Measurements from ENCODE around the gene SUPT20H.
A peak's percentile ranks its signal among the peaks of the same experiment; 100 is the strongest.

Gene SUPT20H

GRCh38 chr13:37090912-37091311, 31.4 kb upstream of the SUPT20H start:
- H3K4me3 ChIP-seq (ENCODE audit: low read length) = no peak overlapping the region
- no peak for DNase-seq (ENCODE audit: low read depth)
- TF ChIP-seq CTCF (conservative IDR thresholded peaks at IDR 0.05; ENCODE audit: low read depth, low read length) = no peak

- no peak for DNase-seq (ENCODE audit: low read depth)
- TF ChIP-seq CTCF (conservative IDR thresholded peaks at IDR 0.05; ENCODE audit: low read depth, low read length) = no peak
- no peak overlapping the region for H3K4me3 ChIP-seq (ENCODE audit: low read length)
Measured at GRCh38 chr13:37089495-37089894, 30.0 kb upstream of the SUPT20H start.

- no peak for DNase-seq (ENCODE audit: low read depth)
- no peak overlapping the region for H3K4me3 ChIP-seq (ENCODE audit: low read length)
- no peak for TF ChIP-seq CTCF (conservative IDR thresholded peaks at IDR 0.05; ENCODE audit: low read depth, low read length)
Measured at GRCh38 chr13:37087486-37087885, 28.0 kb upstream of the SUPT20H start.

DNA sequence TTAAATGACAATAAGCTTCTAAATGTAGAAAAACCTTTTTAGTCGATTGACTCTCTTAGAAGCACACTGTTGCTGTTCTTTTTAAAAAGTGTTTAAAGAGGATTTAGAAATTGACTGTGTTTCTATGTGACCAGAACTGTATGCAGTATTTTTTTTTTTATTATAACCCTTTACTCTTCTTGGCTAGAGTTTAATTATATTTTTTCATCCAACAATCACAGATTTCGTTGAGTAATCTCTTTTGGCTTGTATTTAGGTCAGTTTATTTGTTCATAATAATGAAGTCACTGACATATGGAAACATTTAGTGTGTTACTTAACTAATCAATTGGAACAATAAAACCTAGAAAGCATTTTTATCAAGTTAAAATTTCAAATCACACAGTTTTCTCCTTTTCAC, 26.1 kb upstream of the SUPT20H start:
- no peak for DNase-seq (ENCODE audit: low read depth)

DNA sequence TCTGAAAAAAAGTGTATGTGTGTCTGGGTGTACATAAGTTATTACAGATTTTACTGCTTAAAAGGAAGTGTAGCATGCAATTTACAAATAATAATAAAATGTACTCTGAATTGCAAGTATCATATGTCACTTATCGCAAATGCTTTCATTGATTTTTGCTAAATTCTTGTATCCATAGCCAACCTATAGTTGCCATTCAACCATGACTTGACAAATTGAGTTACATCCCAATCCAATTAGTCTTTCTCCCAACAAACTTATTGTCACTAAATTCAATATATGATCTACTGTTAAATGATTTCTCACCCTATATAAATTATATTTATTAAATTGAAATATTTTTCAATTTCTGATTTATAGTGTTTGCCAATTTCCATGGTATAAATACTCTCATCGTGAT, 17.3 kb upstream of the SUPT20H start:
- DNase-seq (ENCODE audit: low read depth) = no peak
- no peak overlapping the region for H3K4me3 ChIP-seq (ENCODE audit: low read length)
- no peak for TF ChIP-seq CTCF (conservative IDR thresholded peaks at IDR 0.05; ENCODE audit: low read depth, low read length)

More for the DNA sequence above, 26.1 kb upstream of the SUPT20H start:
- H3K4me3 ChIP-seq (ENCODE audit: low read length) = no peak overlapping the region
- no peak for TF ChIP-seq CTCF (conservative IDR thresholded peaks at IDR 0.05; ENCODE audit: low read depth, low read length)

GRCh38 chr13:37075164-37075563, 15.7 kb upstream of the SUPT20H start:
- H3K4me3 ChIP-seq (ENCODE audit: low read length) = no peak overlapping the region
- no peak for DNase-seq (ENCODE audit: low read depth)
- TF ChIP-seq CTCF (conservative IDR thresholded peaks at IDR 0.05; ENCODE audit: low read depth, low read length) = no peak

DNA sequence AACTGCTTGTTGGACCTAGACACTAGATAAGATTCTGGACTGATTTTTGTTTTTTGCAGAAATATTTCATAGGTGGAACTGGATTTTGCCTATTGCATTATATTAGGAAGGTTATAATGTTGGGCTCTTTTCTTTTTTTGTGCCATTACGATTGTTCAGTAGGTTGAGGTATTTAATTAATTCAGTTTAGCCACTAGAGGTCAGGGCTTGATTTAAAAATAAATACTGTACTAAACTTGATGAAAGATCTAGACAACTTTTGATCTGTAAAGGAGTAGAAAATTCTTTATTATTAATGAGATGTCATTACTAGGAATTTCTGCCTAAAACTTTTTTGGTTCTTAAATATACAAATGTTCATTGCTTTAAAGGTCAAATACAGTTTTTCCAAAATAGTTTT, 15.2 kb upstream of the SUPT20H start:
- TF ChIP-seq CTCF (conservative IDR thresholded peaks at IDR 0.05; ENCODE audit: low read depth, low read length) = peak; percentile 35
- DNase-seq (ENCODE audit: low read depth) = no peak
- H3K4me3 ChIP-seq (ENCODE audit: low read length) = no peak overlapping the region

Measured in retinal pigment epithelial cell (primary cell).